Left ventricle myocardium superior (tissue), 1 donor: ENCODE measurements around the gene DPP10. TPM values are rescaled to one million over a fixed set of nuclear protein-coding genes. Genes with fewer than 3 reads are reported as not detected.

Experiments
- ATAC-seq: fragments of 200-7000 bp; cut with Tn5 transposase; one replicate; pipeline ENCODE4 v1.9.1; 2020; ENCODE audit warnings: mild to moderate bottlenecking, moderate library complexity
- DNase-seq: peaks from one replicate; pipeline ENCODE4 v3.0.0-alpha.2; 2020
- intact Hi-C: fragments of 100-400 bp; cut with micrococcal nuclease; formaldehyde crosslinking; loops from one replicate; pipeline ENCODE4 v1.11.0; 2022
- total RNA-seq: library from RNA; stranded (reverse); fragmentation: NEBNext Ultra II Directional; extraction: Animal tissue kit (Norgen Biotek cat#: 25700); gene quantifications from one replicate; pipeline ENCODE4 v1.2.1, GENCODE V29; 2021
- donor health status: DM: no; HTN: yes; CAD: no; lungs with severe emphysema.

The DPP10 gene
- total RNA-seq, 1 donor from 2014 or later, result 0.27 TPM

- no peak for ATAC-seq
- DNase-seq, result no peak
- intact Hi-C loops, result no loop called here
Measured at GRCh38 chr2:115552726-115553125, 1110.3 kb downstream of the DPP10 start.

DNA sequence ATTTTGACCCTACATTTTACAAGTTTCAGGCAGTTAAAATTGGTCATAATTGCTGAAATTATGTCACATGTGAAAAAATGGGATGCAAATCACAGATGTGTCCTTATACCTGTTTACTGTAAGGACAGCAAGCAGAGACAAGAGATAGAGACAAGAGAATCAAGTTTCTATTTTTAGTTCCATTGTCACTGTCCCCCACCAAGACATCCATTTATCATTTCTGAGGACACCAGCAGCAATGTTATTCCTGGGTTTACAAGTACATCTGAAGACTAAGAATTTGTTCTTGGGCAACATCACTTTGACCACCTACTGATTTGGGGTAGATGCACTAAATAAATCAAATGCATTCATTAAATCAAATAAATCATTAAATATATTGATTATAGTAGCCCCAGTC lies 1111.7 kb downstream of the DPP10 start:
- ATAC-seq, result no peak
- DNase-seq, result no peak
- intact Hi-C loops, result no loop called here

- intact Hi-C loops, result no loop called here
- ATAC-seq (no peak), DNase-seq (no peak)
Measured at GRCh38 chr2:115558725-115559124, 1116.3 kb downstream of the DPP10 start.

GRCh38 chr2:115560666-115561065 lies 1118.2 kb downstream of the DPP10 start:
- intact Hi-C loops, result no loop called here
- DNase-seq (no peak), ATAC-seq (no peak)

- DNase-seq (no peak), ATAC-seq (no peak)
- intact Hi-C loops, result no loop called here
Measured at GRCh38 chr2:115568643-115569042, 1126.2 kb downstream of the DPP10 start.

DNA sequence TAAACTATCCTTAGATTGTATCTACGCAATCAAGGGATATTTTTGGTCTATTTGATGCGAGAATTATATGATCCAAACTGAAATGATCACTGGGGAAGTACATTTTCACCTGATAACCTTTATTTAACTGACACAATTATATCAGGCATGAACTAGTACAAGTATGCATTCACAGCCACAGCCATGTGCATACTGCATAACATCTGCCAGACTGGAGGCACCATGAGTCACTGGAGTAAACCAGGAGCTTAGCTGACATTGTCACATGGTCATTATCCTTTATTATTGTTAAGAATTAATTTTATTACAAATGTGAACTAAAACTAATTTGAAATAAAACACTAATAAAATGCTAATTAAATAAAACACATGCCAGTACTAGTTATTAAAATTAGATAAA lies 1127.1 kb downstream of the DPP10 start:
- no peak for ATAC-seq
- no peak for DNase-seq
- intact Hi-C loops, result no loop called here

DNA sequence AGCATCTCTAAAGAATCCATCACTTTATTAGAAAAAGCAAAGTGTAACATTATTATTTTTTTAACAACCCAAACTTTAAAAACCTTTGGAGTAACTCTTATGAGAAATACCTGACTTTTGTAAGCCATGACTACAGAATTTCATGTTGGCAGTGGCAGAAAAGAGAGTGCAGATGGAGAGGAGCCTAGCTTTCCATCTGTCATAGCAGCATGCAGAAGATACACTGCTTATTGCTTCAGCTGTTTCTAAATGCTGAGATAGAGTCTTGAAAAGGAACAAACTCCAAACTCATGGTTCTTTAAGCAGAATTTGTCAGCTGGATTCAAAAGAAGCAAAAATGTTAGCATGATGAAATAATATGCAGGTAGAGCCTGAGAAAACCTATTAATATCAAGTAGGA lies 1130.3 kb downstream of the DPP10 start:
- DNase-seq, result no peak
- intact Hi-C loops, result no loop called here
- no peak for ATAC-seq

- no peak for ATAC-seq
- DNase-seq, result no peak
- intact Hi-C loops, result no loop called here
Measured at GRCh38 chr2:115573756-115574155, 1131.3 kb downstream of the DPP10 start.

GRCh38 chr2:115574667-115575066 lies 1132.2 kb downstream of the DPP10 start:
- DNase-seq, result no peak
- no peak for ATAC-seq
- intact Hi-C loops, result no loop called here

DNA sequence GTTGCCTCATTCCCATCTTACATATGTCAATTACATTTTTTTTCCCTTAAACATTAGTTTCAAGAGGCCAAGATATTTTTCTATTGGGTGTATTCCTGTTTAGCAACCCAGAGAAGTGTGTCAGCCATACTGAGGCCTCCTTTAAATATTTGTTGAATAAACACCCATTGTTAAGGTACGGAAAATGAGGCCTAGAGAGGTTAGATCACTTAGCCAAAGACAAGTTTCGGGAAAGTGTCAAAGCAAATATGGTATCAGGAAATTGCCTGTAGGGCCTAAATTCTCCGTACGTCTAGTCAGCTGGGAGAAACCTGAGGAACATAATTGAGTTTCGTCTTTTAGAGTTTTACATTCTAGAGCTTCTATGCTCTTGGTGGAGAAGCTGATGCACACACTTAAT lies 1138.3 kb downstream of the DPP10 start:
- no peak for ATAC-seq
- intact Hi-C loops, result no loop called here
- no peak for DNase-seq

GRCh38 chr2:115584507-115584906 lies 1142.1 kb downstream of the DPP10 start:
- DNase-seq (no peak), ATAC-seq (no peak)
- intact Hi-C loops, result no loop called here

DNA sequence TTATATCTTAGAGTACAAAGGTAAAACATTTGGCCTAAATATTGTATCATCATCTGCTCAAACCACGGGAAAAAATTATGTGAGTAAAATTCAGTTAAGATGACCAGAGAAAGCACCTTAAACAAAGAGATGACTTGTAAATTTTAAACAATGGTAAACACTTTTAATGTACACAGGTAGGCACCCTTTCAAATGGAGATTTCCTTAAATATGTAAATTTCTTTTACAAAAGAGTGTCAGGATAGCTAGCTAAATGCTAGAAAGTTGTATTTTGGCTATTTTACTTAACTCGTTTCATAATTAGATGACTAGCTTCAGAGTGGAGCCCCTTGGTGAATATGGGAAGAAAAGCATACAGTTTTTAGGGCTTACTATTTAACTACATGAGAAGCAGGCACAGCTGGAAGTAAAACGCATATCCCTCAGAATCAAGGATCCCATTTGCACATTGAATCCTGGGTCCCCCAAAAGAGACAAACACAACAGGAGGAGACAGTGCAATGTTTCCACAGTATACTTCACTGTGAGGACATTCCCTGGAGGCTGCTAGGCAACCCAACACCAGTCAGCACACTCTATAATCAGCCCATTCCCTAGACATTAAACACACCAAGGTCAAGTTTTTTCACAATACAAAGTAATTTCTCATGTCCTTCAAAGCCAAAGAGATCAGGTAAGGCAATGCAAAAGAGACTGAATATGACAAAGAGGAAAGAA lies 1154.4 kb downstream of the DPP10 start:
- ATAC-seq (no peak), DNase-seq (no peak)
- intact Hi-C loops, result no loop called here

- DNase-seq (no peak), ATAC-seq (no peak)
- intact Hi-C loops, result no loop called here
Measured at GRCh38 chr2:115603285-115603684, 1160.8 kb downstream of the DPP10 start.

DNA sequence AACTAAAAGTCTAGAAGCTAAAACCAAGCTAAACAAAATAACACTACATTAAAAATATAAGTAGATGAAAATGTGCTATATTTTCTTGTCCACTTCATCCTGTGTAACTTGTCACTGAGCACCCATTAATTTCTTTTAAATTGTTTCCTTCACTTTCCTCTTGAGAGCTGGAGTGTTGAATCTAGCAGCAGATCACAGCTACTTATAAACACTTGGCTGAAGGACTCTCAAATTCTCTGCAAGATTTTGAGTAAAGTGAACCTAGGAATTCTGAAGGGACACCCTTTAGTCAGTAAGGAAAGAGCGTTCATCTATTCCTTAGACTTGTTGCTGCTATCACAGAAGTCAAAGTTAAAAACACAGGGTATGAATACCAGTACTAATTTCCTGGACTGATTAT lies 1163.9 kb downstream of the DPP10 start:
- ATAC-seq (no peak), DNase-seq (no peak)
- intact Hi-C loops, result no loop called here

DNA sequence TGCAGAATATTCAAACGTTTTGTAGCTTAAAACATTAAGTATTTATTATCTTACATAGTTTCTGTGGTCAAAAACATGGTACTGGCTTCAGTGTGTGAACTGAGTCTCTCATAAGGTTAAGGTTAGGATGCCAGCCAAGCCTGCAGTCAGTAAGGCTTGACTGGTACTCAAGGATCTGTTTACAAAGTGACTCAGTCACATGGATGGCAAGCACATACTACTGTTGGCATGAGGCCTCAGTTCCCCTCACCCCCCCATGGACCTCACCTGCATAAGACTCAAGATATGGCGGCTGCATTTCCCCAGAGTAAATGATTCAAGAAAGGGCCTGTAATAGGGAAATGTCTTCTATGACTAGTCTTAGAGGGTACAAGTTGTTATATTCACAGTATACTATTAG lies 1167.5 kb downstream of the DPP10 start:
- ATAC-seq (no peak), DNase-seq (no peak)
- intact Hi-C loops, result no loop called here

GRCh38 chr2:115610888-115611287 lies 1168.4 kb downstream of the DPP10 start:
- intact Hi-C loops, result no loop called here
- ATAC-seq, result no peak
- no peak for DNase-seq

GRCh38 chr2:115624332-115624731 lies 1181.9 kb downstream of the DPP10 start:
- ATAC-seq (no peak), DNase-seq (no peak)
- intact Hi-C loops, result no loop called here

DNA sequence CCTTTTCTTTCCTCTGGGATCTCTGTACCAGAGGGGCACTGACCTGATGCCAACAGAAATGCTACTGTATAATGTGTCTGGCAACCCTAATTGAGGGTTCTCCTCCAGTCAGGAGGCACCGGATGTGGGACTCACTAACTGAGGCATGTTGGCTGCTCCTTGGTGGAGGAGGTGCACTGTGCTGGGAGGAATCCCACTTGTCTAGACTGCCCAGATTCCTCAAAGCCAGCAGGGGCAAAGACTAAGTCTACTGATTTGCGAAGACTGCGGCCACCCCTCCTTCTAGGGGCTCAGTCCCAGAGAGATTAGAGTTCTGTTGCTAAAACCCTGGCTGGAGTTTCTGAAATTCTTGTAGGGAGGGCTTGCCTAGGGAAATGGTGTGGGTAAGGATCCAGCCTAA lies 1192.1 kb downstream of the DPP10 start:
- DNase-seq, result no peak
- intact Hi-C loops, result no loop called here
- ATAC-seq, result no peak

DNA sequence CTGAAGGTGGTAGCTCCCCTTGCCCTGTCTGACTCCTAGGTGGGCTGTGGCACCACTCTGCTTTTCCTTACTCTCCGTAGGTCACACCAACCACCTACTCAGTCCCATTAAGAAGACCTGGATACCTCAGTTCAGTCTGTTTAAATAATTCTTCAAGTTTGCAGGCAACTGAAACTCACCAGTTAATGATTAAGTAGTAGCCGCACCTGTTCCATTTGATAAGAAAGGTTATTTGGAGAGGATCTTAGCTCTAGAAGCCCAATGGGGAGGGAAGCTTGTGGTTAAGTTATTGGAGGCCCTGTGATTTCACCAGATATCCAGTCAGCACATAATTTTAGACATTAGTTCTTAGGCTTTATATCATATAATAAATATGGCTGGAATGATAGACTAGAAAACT lies 1193.0 kb downstream of the DPP10 start:
- intact Hi-C loops, result no loop called here
- no peak for ATAC-seq
- no peak for DNase-seq

GRCh38 chr2:115649731-115650130 lies 1207.3 kb downstream of the DPP10 start:
- DNase-seq (no peak), ATAC-seq (no peak)
- intact Hi-C loops, result no loop called here

DNA sequence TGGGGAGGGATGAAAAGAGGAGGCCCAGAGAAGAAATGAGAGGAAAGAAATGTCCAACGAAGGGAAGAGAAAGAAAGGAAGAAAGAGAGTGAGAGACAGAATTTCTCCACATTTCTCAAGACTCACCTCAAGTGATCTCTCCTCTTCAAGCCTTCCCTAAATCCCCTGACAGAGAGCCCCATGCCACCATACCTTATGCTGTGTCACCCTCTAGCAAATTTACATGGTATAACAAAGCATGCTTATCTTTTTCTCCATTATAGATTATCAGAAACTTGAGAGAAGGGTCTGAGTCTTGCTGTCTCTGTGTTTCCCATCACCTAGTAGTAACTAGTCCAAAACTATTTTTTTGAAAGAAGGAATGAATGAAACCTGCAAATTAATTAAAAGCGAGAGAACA lies 1208.4 kb downstream of the DPP10 start:
- DNase-seq, result no peak
- intact Hi-C loops, result no loop called here
- ATAC-seq, result no peak

- no peak for ATAC-seq
- DNase-seq, result no peak
- intact Hi-C loops, result no loop called here
Measured at GRCh38 chr2:115652652-115653051, 1210.2 kb downstream of the DPP10 start.
